ENCODE data around the gene CXCL5.

CXCL5 gene

DNA sequence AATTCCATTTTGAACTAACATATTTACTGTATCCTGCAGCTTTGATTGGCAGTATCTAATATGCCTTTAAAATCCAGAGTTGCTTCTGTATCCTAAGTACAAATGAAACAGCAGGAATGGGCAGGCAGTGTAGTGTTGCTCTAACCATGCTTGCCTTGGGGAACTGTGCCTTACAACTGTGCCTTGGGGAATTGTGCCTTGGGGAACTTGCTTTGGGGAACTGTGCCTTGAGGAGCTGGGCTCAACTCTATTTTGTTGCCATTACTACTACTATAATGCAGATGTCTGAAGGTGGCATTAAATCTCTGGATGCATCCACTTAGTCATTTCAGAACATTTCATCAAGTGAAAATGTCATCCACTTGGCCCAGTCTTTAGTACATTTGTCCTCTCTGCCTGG lies 33.1 kb upstream of the CXCL5 start:
- no peak for TF ChIP-seq CTCF (conservative IDR thresholded peaks at IDR 0.05; ENCODE audit: low read depth, low read length)
- DNase-seq (ENCODE audit: low read depth), result no peak
- H3K4me3 ChIP-seq (ENCODE audit: low read length), result no peak overlapping the region

DNA sequence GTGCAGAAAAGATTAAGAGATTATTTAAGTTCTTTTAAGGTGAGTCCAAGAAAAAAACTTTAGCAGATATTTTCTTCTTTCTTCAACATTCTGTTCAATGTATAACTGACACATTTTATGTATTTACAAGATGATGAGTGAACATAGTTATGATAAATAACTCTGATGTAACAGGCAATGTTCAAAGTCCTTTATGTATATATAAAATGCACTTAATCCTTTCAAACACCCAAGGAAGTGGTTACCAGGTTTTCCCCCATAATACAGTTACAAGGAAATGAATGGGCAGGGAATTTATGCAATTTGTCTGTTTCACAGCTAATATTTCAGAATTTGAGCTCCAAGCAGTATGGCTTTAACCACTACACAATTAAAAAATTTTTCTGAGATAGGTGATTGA lies 31.8 kb upstream of the CXCL5 start:
- H3K4me3 ChIP-seq (ENCODE audit: low read length), result no peak overlapping the region
- TF ChIP-seq CTCF (conservative IDR thresholded peaks at IDR 0.05; ENCODE audit: low read depth, low read length), result no peak
- DNase-seq (ENCODE audit: low read depth), result no peak

DNA sequence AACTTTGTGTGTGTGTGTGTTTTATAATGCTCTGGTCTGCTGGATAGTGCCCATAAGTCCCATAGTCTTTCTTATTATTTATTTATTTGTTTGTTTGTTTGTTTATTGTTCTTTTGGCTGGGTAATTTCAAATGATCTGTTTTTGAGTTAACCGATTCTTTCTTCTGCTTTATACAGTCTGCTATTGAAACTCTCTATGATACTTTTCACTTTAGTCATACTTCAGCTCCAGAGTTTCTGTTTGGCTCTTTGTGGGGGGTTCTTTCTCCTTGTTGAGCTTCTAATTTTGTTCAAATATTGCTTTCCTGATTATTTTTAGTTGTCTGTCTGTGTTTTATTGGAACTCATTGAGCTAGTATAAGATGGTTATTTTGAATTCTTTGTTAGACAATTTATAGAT lies 30.0 kb upstream of the CXCL5 start:
- DNase-seq (ENCODE audit: low read depth), result no peak
- no peak overlapping the region for H3K4me3 ChIP-seq (ENCODE audit: low read length)
- TF ChIP-seq CTCF (conservative IDR thresholded peaks at IDR 0.05; ENCODE audit: low read depth, low read length), result no peak

- DNase-seq (ENCODE audit: low read depth), result no peak
- TF ChIP-seq CTCF (conservative IDR thresholded peaks at IDR 0.05; ENCODE audit: low read depth, low read length), result no peak
- H3K4me3 ChIP-seq (ENCODE audit: low read length), result no peak overlapping the region
These were observed 25.2 kb upstream of the CXCL5 start for GRCh38 chr4:74023709-74024108.

GRCh38 chr4:74021601-74022000 lies 23.1 kb upstream of the CXCL5 start:
- H3K4me3 ChIP-seq (ENCODE audit: low read length), result no peak overlapping the region
- DNase-seq (ENCODE audit: low read depth), result no peak
- TF ChIP-seq CTCF (conservative IDR thresholded peaks at IDR 0.05; ENCODE audit: low read depth, low read length), result no peak

DNA sequence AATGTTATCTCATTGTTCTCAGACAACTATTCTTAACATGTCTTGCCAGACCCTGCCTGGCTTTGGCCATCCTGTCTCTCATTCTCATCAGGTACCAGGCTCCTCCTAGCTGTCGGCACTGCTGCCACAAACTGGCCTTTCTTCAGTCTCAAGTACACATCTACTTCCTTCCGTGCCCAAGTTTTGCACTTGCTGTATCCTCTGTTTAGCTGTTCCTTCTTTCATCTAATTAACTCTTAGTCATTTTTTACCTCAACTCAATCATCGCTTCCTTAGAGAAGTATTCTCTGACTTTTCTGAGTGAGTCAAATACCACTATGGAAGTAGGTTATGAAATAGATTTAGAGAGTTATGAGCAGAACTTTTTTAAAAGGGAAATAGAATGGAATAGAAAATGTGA lies 20.3 kb upstream of the CXCL5 start:
- H3K4me3 ChIP-seq (ENCODE audit: low read length), result no peak overlapping the region
- DNase-seq (ENCODE audit: low read depth), result no peak
- peak; percentile 3 for TF ChIP-seq CTCF (conservative IDR thresholded peaks at IDR 0.05; ENCODE audit: low read depth, low read length)

GRCh38 chr4:74018116-74018515 lies 19.6 kb upstream of the CXCL5 start:
- TF ChIP-seq CTCF (conservative IDR thresholded peaks at IDR 0.05; ENCODE audit: low read depth, low read length), result no peak
- no peak overlapping the region for H3K4me3 ChIP-seq (ENCODE audit: low read length)
- DNase-seq (ENCODE audit: low read depth), result no peak

Measured in retinal pigment epithelial cell (primary cell).